NCI-H1105 (cell line): ENCODE data around the gene BMAL1.

Source experiments
- DNase-seq: peaks from one replicate; lab custom pipeline; 2025; lab: John Stamatoyannopoulos, UW

Gene BMAL1

DNA sequence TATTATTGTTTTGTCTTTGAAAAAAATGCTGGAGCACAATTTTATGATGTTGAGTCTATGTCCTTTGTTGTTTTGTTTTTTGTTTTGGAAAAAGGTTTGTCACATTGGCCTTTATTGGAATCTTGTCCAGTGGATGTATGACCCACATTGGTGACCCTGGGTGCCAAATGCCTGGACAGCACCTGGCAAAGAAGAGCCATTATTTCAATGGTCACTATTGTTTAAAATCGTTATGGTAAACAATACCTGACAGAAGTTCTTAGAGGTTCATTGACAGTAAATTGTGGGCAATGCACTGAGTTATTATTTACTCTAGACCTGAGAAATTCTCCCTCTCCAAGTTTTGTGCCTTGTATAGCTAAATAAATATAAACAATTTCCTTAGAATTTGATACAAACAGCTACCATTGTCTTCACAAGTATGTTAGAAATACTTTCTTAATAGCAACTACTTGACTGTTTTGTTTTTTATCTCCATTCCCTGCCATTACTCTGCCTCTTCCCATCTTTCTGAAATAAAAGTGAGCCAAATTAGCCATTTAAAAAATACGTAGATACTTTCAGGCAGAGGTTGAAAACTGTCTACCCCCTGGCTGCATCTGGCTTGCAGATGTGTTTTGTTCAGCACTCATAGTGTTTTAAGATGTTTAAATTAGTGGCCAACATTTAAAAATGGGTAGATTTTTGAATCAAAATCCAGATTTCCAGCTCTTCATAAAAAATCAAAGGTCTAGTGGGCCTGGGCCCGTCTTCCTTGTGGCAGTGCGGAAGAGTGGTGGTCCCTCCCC, 39.9 kb downstream of the BMAL1 start:
- no peak for DNase-seq

DNA sequence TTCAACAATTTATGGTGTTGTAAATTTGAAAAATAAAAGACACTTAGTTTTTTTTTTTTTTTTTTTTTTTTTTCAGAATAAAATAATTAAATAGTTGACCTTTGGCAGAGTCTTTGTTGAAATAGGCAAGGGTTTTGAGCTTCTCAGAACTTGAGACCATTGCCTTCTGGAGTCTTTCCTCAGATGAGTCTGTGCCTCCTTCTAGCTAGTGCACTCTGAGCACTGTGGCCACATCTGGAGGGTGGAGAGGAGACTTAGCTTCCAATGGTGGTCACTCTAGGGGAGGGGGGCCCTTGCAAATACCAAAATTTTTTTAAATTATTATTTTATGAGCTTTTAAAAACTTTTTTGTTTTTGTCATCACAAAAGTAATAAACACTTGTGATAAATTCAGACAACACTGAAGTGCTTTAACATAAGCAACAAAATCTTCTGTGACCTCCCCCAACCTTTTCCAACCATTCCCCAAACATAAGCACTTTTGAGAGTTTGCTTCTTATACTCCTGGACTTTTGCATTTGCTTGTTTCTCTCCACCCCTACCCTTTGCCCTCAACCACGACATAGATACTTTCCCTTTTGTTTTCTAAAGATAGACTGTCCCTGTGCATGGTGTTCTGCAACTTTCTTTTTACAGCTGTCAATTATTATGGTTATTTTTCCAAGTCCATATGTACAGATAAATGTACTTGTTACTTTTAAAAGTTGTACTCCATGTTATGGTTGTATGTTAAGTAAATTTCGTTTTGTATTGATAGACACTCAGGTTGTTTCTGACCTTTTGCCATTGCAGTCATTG, 41.1 kb downstream of the BMAL1 start:
- no peak for DNase-seq

DNA sequence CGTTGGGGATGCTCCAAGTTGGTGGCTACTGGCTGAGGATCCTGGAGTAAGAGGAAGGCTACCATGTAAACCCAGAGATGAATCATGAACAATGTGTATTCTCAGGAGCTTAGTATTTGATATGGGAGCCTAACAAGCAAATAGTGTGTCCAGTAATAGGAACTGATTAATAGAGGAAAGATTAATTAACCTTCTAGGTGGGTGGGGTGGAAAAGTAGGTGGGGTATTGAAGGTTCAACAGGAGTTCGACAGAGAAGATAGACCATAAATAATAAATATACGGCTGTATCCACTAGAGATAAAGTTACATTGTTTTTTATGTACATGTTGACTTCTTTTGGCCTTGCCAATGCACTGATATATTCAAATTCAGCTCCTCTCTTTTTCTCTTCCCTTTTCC, 43.1 kb downstream of the BMAL1 start:
- DNase-seq: no peak

DNA sequence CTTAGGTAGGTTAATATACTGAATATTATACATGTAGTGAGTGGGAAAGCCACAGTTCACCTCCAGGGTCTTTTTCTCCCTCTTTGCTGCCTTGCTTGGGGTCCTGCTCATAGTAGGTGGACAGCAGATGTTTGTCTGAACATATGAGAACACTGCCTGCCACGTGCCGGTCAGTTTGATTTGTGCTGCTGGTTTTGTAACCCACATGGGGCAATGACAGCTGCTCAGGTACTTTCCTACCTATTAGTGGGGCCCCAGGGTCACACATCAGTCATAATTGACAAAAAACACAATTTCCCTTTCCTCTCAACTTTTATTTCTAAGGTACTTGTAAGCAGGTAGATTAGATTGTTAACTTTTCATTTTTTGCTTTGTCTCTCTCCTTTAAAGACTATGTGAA, 43.8 kb downstream of the BMAL1 start:
- DNase-seq: no peak

DNA sequence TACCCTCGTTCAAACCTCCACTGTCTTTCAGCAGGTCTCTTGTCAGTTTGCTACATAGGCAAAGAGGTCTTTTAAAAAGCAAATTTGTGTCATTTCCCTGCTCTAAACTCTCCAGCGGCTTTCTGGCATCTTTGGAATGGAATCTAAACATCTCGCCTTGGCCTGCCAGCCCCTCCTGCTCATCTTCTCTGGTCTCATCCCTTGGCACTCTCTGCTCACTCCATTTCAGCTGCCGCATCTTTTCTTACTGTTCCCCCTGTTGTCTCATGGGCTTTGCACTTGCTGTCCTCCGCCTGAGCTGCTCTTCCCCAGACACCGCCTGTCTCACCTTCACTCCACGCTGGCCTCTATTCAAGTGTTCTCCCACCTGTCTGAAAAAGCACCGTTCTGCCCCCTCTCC, 46.6 kb downstream of the BMAL1 start:
- no peak for DNase-seq

DNA sequence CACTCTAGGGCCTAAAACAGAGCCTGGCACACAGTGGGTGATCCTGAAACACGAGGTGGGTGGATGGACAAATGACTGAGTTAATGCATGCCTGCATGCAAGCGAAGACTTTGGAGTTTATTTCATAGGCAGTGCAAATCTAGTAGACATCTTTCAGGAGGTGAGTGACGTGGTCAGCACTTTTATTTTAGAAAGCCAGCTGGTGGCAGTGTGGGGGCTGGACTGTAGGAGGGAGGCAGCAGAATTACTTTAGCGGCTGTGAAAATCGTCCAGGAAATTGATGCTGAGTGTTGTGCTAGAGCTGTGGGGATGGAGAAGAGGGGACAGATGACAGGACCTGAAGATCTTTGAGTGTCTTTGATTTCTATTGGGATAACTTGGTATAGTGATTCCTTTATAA, 47.1 kb downstream of the BMAL1 start:
- DNase-seq: no peak

DNA sequence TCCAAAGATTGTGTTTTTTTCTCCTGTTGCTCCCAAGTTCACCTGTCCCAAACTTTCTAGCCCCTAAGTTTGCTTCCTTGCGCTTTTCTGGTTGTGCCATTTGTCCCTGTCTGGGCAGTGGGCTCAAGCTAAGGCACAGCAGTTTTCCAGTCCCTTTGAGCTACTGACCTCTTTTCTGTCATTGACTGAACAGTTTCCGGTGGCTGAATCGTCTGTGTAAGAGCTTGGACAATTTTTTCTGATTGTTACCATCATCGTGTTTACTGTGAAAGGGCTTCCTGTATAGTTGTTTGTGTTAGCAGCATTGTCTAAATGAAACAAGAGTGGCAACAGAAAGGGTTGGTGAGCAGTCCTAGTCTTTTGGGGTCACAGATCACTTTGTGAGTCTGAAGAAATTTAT, 49.8 kb downstream of the BMAL1 start:
- no peak for DNase-seq

DNA sequence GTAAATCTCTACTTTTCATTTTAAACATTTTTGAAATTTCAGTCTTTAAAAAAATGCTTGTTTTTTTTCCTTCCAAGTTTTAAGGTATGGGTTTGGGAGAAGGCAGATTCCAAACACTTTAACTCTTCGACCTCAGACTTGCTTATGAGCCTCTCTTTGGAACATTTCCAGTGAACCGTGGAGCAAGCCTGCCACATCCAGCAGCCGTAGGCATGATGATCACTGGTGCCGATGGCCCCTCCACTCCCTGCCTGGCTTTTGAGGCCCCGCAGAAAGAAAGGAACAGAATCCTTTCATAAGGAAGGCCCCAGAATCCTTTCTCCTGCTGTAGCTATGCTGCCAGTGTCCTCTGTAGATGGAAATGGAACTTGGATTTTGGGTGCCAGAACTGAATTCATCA, 50.7 kb downstream of the BMAL1 start:
- peak; percentile 8 for DNase-seq

DNA sequence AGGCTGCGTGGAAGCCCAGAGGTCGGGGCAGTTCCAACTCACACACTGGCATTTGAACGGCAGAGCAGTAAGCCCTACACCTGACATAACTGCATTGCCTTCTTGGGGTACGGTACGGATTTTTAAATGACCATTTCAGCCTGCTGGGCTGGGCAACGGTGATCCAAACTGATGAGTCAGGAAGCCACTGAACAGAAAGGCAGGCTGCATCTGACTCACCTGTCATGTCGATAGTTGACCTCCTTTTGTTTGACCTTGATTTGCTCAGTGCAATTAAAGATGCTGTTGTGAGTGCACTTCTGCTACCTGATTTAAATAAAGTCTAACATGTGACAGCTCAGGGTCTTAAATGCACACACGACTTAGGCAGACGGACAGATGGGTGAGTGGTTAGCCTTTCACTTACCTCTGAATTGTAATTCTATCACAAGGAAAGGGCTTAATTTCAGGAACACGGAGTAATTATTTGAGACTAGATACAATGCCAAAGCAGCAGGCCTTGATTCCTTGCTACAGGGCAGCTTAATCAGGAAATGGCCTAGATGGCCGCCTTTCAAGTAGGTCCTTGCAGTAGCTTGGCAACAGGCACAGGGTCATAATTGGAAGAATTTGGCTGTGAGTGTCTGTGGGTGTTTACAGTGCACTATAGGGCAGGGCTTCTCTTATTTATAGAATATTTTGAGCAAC, 52.2 kb downstream of the BMAL1 start:
- peak; percentile 78 for DNase-seq

DNA sequence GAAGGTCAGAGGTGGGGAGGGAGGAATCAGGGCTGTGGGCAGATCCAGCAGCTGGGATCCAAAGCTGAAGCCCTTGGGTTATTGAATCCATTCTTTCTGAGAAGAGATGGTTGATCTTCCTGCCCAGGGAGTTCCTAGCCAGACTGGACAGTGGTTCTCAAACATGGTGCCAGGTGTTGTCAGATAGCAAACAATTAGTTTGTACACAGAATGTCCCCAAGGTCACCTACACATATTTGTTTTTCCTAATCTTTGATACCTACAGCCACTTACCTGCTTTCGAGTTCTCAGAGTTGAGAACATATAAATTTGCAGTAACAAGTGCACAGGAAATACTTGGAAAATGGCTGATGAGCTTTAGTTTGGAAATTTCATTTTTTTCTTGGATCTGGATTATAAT, 54.5 kb downstream of the BMAL1 start:
- DNase-seq: no peak

DNA sequence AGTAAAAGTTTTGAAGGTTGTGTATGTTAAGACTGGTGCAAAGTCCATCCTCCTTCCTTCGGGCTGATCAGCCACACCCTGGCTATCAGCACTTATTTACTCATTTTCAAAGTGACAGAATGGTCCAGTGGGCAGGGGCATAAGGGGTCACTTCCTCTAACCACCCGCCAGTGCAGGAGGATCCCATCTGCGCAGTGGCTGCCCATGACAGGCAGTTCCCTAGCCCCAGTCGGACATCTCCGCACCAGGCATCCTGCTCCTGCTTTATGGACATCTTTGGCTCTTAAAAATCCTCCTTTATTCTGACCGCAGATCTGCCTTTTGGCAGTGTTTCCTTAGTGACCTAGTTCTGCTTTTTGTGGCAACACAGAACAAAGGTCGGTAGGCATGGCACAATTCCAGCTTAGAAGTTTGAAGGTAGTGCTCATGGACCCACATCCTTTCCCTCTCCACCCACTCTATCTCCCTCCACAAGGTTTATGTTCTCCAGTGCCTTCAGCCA, 55.9 kb downstream of the BMAL1 start:
- no peak for DNase-seq

DNA sequence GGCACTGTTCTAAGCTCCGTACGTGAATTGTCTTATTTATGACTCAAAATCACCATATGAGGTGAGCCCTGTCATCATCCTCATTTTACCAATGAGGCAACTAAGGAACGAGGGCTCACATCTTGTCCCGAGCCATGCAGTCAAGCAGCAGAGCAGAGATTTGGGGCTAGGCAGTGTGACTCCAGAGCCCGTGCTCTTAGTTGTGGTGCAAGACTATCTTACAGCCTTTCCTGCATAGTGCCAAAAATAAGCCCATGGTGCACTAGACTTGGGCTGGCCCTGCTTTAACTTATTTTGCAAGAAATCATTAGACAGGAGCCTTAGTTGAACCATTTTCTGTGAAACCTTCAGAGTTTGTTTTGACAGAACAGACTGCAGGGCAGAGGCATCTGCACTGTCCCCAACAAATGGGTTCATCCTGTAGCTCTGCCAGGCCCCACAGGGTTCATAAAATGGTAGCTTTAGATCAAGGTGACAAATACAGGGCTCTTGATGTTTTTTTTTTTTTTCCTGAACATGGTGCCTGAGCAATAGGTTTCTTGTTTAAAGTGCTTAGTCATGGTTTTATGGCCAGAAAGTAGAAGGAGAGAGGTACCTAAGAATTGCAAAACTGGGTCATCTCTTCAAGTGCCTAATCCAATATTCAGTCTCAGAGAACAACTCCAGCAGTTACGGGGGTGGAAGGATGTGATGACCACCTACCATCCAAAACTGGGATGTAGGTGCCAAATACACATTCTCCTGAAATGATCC, 56.6 kb downstream of the BMAL1 start:
- no peak for DNase-seq

DNA sequence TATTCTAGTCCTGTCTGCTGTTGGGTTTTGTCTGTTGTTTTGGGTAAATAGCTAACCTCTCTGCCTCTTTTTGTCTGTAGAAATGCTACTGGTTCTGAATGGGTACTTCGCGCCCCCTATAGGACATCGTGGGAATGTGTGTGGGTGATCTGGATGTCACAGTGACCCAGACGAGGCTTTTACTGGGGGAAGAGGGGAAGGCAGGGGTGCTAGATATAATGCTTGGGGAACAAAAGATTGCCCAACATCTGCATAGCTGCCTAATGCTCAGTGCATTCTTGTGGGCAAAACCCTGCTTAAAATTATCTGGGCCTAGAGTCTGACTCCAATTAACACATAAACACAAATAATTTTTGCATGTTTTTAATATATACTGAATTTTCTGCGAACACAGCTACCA, 57.7 kb downstream of the BMAL1 start:
- DNase-seq: peak; percentile 39

DNA sequence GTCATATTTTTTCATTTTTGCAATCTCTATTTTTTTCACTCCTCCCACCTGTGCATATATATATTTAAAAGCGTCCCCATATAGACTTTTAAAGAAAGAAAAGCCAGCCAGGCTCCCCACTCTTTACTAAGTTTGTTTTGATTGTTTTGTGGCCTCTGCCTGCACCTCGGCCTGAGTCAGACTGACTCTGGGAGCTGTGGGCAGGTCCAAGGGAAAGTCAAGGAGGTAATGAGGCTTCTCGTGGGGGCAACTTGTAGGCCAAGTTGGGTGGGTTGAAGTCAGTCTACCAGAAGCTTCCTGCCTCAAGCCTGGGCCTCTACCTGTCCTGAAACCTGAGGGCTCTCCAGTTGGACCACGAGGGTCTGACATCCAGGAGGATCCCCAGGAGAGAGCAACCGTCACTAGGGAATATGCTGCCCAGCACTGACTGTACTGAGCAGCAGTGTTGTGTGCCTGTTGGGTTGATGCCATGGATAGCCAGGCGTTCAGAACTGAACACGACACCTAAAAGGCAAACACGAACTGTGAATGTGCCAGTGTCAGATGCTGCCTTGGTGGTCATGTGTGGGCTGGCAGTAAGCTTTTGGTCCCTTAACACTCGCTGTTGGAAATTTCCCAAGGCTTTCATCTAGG, 58.8 kb downstream of the BMAL1 start:
- DNase-seq: no peak

DNA sequence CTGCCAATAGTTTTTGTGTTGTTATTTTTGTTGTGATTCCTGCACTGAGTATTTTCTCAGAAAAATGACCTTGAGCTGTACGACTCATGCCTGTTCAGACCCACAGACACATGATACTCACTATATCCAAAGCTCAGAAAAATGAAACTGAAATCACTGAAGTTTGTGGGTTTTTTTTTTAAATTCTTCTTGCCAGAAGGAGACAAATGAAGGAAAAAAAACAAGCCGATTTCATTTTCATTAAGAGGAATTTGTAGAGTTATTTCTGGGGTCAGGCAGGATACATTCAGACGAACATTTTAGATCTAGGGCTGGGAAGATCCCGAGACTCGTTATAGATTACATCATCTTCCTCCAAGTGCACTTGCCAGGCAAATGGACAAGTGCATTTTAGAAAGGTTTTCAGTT, 60.4 kb downstream of the BMAL1 start:
- no peak for DNase-seq

DNA sequence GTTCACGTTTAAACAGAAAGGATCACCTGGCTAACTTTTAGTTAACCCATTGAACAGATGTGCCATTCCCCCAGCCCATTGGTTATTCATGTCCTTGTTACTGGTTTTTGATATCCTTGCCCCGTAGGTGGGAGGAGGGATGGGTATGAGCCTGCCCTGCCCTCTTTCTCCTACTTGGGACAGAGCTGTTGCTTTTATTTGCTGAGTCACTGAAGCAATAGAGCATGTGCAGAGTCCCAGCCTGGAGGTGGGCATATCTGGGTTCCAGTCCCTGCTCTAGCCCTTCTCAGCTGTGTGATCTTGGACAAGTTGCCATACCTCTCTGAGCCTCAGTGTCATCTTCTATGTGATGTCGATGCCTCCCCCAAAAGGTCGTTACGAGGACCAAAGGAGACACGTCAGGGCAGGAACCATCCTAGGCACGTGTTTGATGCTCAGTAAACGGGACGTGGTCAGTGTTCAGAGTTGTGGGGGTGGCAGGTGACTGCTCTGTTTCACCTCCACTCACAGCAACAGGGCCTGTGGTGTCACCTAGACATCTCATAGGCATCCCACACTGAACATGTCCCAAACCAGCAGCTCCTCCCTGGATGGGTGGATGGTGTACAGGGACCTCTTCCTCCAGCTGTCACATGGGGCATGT, 61.0 kb downstream of the BMAL1 start:
- no peak for DNase-seq

DNA sequence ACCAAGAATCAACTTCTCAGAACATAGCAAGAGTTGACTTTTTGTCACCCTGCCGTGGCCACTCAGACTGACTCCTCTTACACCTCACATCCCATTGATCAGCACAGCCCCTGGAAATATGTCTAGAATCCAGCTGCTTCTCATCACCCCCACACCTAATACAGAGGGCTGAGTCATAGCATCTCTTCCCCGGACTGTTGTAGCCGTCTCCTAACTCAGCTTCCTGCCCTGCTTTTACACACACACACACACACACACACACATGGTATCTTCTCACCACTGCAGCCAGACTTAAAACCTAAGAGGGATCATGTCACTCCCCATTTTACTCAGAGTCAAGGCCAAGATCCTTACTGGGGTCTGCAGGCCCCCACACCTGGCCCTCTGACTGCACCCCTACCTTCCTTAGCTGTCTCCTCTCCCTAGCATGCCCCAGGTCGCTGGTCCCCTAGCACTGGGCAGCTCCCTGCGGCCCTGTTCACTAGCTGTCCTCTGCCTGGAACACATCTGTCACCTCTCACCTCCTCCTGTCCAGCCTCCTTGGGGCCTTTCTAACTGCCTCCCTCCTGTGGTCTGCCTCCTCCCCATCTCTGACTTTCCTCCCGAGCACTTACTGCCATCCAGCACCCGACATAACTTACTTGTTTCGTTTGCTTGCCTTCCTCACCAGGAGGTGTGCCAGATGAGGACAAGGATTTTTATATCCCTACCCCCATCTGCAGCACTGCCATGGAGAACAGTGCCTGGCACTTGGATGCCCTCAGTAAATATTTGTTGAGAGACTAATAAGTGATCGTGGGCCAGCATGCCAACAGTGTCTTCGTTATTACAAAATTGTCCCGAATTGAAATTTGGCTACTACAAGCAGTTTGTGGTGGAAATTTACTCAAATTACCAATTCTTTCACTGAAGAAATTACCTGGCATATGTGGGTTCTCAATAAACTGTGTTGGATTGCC, 61.9 kb downstream of the BMAL1 start:
- no peak for DNase-seq

DNA sequence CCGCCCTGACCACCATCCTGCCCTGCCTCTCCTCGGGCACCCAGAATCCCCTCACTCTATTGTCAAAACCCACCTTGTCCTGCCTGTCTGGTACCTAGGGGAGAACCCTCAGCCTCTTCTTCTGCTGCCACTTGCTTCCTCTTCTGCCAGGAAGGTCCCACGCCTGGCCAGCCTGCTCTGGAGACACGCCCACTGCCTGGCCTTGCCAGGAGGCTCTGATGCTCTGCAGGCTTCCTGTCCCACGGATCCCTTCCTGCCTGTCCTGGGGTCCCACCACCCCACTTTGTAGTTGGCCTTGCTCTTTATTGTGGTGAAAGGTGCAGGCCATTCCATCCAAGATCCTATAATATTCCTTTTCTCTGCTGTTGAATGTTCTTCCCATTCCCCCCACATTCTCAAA, 63.4 kb downstream of the BMAL1 start:
- DNase-seq: no peak

DNA sequence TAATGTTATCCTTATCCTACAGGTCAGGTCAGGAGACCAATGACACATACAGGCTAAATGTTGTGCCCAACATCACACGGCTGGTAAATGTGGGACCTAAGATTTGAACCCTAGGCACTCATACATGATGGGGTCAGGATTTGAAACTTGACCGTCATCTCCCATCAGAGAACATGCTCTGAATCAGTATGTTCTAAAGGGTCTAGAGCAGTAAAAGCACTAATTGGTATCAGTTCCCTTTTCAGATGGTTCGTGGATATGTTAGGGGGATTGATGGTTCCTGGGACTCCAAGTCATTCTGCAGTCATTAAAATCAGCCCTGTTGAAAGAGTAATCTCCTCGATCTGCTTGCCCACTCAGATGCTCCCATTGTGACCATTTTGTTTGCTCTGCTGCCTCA, 65.5 kb downstream of the BMAL1 start:
- DNase-seq: no peak
